Heart left ventricle (tissue), 16 donors: ENCODE measurements around the gene ITGA11. TPM values are rescaled to one million over a fixed set of nuclear protein-coding genes. Genes with fewer than 3 reads are reported as not detected.
A peak's percentile ranks its signal among the peaks of the same experiment; 100 is the strongest.

Experiments
- ATAC-seq, 4 donors: fragments of 200-7000 bp; cut with Tn5 transposase; one replicate each; pipeline ENCODE4 v1.9.1; 2020 to 2022; ENCODE audit warnings: moderate library complexity in 4 of 4, mild to moderate bottlenecking in 3 of 4, moderate number of reproducible peaks in 1 of 4
- DNase-seq, 5 donors: peaks; one replicate each; pipeline ENCODE4 v3.0.0-alpha.2; 2020
- H3K27ac ChIP-seq, 12 donors: fragments of 200-600 bp; sonication (generic) in 4 of 12; one replicate each; pipeline versions ENCODE4 v1.5.0 to v1.8.0; 2016 to 2022; ENCODE audit warnings: mild to moderate bottlenecking in 2 of 12
- H3K27me3 ChIP-seq, 9 donors: fragments of 200-600 bp; sonication (generic) in 2 of 9; one replicate each; pipeline versions ENCODE4 v1.5.1 to v1.8.0; 2016 to 2022; ENCODE audit warnings: mild to moderate bottlenecking in 3 of 9
- H3K36me3 ChIP-seq, 9 donors: fragments of 200-600 bp; sonication (generic) in 2 of 9; one replicate each; pipeline versions ENCODE4 v1.5.0 to v1.8.0; 2018 to 2022; ENCODE audit warnings: mild to moderate bottlenecking in 2 of 9
- H3K4me1 ChIP-seq, 12 donors: fragments of 200-600 bp; sonication (generic) in 4 of 12; one replicate each; pipeline versions ENCODE4 v1.5.0 to v1.8.0; 2016 to 2022; ENCODE audit warnings: mild to moderate bottlenecking in 3 of 12
- H3K4me3 ChIP-seq, 12 donors: fragments of 200-600 bp; sonication (generic) in 4 of 12; one replicate each; pipeline versions ENCODE4 v1.5.0 to v1.8.0; 2017 to 2022; ENCODE audit warnings: mild to moderate bottlenecking in 9 of 12, moderate library complexity in 4 of 12
- H3K9me3 ChIP-seq, 12 donors: fragments of 200-600 bp; sonication (generic) in 4 of 12; one replicate each; pipeline versions ENCODE4 v1.5.0 to v1.8.0; 2016 to 2022; ENCODE audit warnings: mild to moderate bottlenecking in 1 of 12
- CTCF ChIP-seq, 12 donors: fragments of 200-600 bp; sonication (generic) in 4 of 12; IDR thresholded peaks; one replicate each; pipeline versions ENCODE4 v1.5.0 to v1.8.0; 2018 to 2022; ENCODE audit warnings: antibody characterized with exemption in 12 of 12, mild to moderate bottlenecking in 5 of 12
- POLR2A ChIP-seq, 2 donors: fragments of 450-650 bp; IDR thresholded peaks; one replicate each; pipeline ENCODE4 v1.6.1; 2017; ENCODE audit warnings: antibody characterized with exemption in 2 of 2, mild to moderate bottlenecking in 2 of 2, moderate library complexity in 2 of 2
- WGBS, 4 donors: extraction: QIAGEN DNeasy Blood & Tissue Kit in 2 of 4; methylation state at CpG; one replicate each; pipeline versions ENCODE4 v1.1.5 to v1.1.7; 2013 to 2018; 5-methylcytosine and 5-hydroxymethylcytosine counted together
- intact Hi-C, 10 donors: fragments of 100-400 bp; cut with DNase I; formaldehyde crosslinking; loops; one replicate each; pipeline versions ENCODE4 v1.11.1 to v1.14.2; 2022
- polyA plus RNA-seq, 2 donors: library from polyadenylated mRNA; stranded (reverse); fragments of 200-250 nt; gene quantifications; one replicate each; pipeline ENCODE4 v1.2.3, GENCODE V29; 2013
- total RNA-seq, 9 donors: library from RNA; depleted of rRNA in 2 of 9; stranded (reverse); fragments of >200 nt in 2 of 9; fragmentation: NEBNext Ultra II Directional in 3 of 9; extraction: Animal tissue kit (Norgen Biotek cat#: 25700) in 3 of 9; gene quantifications; one replicate each; pipeline versions ENCODE4 v1.1.0 to v1.2.4, GENCODE V29; 2016 to 2023
- donor health status: ischemic (EF 13 %, LVEDD 7.1; RV severe dilation, severe dysfunction).
- donor health status: healthy with polysubstance abuse.
- donor health status: DM: no; HTN: yes; CAD: no.
- donor health status: DM: no; HTN: no; CAD: no.
- donor health status: ischemic (EF 25% LVEDD 6.9; RV normal size, moderate dysfunction).
- donor health status: ischemic (EF 25% LVEDD 5.7; RV mildly dilated, moderate dysfunction).
- donor health status: healthy.
- donor health status: DM: yes; HTN: yes; CAD: no.
- donor health status: ischemic (EF 35%, LVEDD 5.7; RV mildly dilated, moderate dysfunction).
- donor health status: nonischemic (EF 11% LVEDD 7.7; RV severe dilation, severe dysfunction).
- donor health status: DM: yes; HTN: yes; CAD: no.
- donor health status: PGD.
- donor health status: ischemic (EF 29% LVEDD 5.4; RV normal size, mild dysfunction).
- donor health status: nonischemic (EF 23%, LVEDD 6.1; RV moderate dilation, normal function).

Gene ITGA11
- total and polyA plus RNA-seq, 11 donors = 2.1 to 35.5 (median 12.1) TPM

- Histone ChIP-seq H3K4me1 (peaks cover 0 to 42% (median 17%) of the 10 kb centered on the region in 12 donors), H3K27me3 (no peaks in the 10 kb centered on the region), H3K9me3 (no peaks in the 10 kb centered on the region), H3K27ac (no peak overlapping the region), H3K36me3 (peaks cover 0 to 40% (median 0%) of the 10 kb centered on the region in 9 donors), H3K4me3 (no peak overlapping the region)
- DNase-seq (no peak), ATAC-seq (no peak)
- TF ChIP-seq POLR2A (IDR thresholded peaks at IDR 0.05) (no peak), CTCF (IDR thresholded peaks at IDR 0.05) (no peak)
- intact Hi-C loops = no loop called here
- 72 to 85% (median 79%) methylated on average over 6 of the region's 6 CpGs for WGBS, 4 donors
Measured at GRCh38 chr15:68330416-68330815, 101.5 kb downstream of the ITGA11 start.

GRCh38 chr15:68328964-68329363, 103.0 kb downstream of the ITGA11 start:
- peaks cover 0 to 27% (median 6%) of the 10 kb centered on the region in 12 donors for H3K4me1 ChIP-seq
- no peaks in the 10 kb centered on the region for H3K27me3 ChIP-seq
- no peak for ATAC-seq
- TF ChIP-seq CTCF (IDR thresholded peaks at IDR 0.05) (no peak), POLR2A (IDR thresholded peaks at IDR 0.05) (no peak)
- intact Hi-C loops = no loop called here
- H3K27ac ChIP-seq = no peak overlapping the region
- peaks cover 0 to 52% (median 0%) of the 10 kb centered on the region in 9 donors for H3K36me3 ChIP-seq
- 94 to 100% (median 96%) methylated on average over 3 of the region's 3 CpGs for WGBS, 4 donors
- DNase-seq = no peak
- no peaks in the 10 kb centered on the region for H3K9me3 ChIP-seq
- H3K4me3 ChIP-seq = no peak overlapping the region

- Histone ChIP-seq H3K27ac (no peak overlapping the region), H3K4me1 (peaks cover 0 to 22% (median under 1%) of the 10 kb centered on the region in 12 donors), H3K36me3 (peaks cover 0 to 52% (median 0%) of the 10 kb centered on the region in 9 donors), H3K4me3 (no peak overlapping the region), H3K27me3 (no peaks in the 10 kb centered on the region), H3K9me3 (no peaks in the 10 kb centered on the region)
- TF ChIP-seq POLR2A (IDR thresholded peaks at IDR 0.05) (no peak), CTCF (IDR thresholded peaks at IDR 0.05) (no peak)
- intact Hi-C loops = no loop called here
- DNase-seq = no peak
- WGBS, 4 donors = 77 to 91% (median 86%) methylated on average over 8 of the region's 8 CpGs
- ATAC-seq = no peak
Measured at GRCh38 chr15:68328443-68328842, 103.5 kb downstream of the ITGA11 start.

- ATAC-seq = peak in 1 of 4 donors; percentile 17
- H3K27me3 ChIP-seq = no peaks in the 10 kb centered on the region
- no peak for TF ChIP-seq POLR2A (IDR thresholded peaks at IDR 0.05)
- no peak for TF ChIP-seq CTCF (IDR thresholded peaks at IDR 0.05)
- peaks cover 0 to 14% (median 0%) of the 10 kb centered on the region in 12 donors for H3K4me1 ChIP-seq
- no peak overlapping the region for H3K27ac ChIP-seq
- intact Hi-C loops = no loop called here
- 78 to 84% (median 81%) methylated on average over 11 of the region's 11 CpGs for WGBS, 4 donors
- peaks cover 0 to 52% (median 0%) of the 10 kb centered on the region in 9 donors for H3K36me3 ChIP-seq
- H3K4me3 ChIP-seq = no peak overlapping the region
- peak in 1 of 5 donors; percentile 32 for DNase-seq
- no peaks in the 10 kb centered on the region for H3K9me3 ChIP-seq
Measured at GRCh38 chr15:68326711-68327354, 105.1 kb downstream of the ITGA11 start.
